Urothelium cell line (cell line): ENCODE data around the gene ING3.
"Not testable (repeated sequence)": the region's sequence is repeated elsewhere in the genome, so short reads cannot be mapped to it uniquely, and the experiment has no call there.

Experiments used
- DNase-seq: peaks from one replicate; pipeline ENCODE4 v3.0.0; 2011; ENCODE audit warnings: low spot score, mixed read lengths
- FAIRE-seq: peaks from 2 replicates; lab custom pipeline; 2011; peaks lifted over from hg19 to GRCh38; lab: Jason Lieb, UNC

ING3 gene

DNA sequence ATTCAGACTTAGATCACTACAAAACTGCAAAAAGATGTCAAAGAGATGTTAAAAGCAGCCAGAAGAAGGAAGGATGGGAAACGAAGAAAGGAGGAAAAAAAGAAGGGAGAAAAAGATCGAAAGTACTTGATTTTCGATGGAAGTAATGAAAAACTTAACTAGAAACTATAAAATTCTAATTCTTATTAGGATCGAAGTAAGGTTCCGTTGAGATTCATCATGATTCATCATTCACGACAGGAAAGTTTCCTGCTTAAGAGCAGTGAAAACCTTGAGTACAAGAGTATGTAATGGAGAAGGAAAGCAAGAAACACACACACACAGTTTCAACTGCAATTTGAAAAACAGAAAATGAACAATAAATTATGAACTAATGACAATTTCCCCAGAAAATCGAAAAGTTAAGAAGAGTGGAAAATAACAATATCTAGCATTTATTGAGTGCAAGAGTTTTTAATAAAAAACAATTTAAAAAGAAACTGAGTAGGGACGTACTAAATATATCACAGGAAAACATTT lies 1.1 kb upstream of the ING3 start:
- DNase-seq (no peak), FAIRE-seq (no peak)

DNA sequence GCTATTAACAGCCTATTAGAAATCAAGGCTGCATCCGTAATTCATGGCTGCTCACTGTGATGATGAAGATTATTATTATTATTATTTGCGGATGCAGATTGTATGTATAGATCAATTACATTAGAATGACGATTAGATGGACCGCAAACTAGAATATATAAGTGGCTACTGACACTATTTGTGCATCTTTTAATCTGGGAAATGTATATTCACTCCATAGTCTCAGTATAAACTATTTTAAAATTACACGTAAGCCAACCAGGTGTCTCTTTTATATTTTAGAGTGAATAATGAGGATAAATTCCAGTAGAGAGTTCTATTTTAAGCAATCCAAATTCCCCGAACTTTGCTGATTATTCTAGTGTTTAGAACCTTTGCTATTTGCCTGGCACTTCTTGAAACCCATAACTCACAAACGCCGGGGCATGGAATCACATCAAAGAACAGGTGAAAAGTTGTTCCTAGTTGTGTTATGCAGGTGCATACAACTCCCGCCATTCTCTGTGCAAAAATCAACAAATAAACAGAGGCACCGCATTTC lies 509 bp upstream of the ING3 start:
- FAIRE-seq (no peak), DNase-seq (no peak)

- DNase-seq (no peak), FAIRE-seq (no peak)
Measured at GRCh38 chr7:120951309-120951699, 727 bp downstream of the ING3 start.

DNA sequence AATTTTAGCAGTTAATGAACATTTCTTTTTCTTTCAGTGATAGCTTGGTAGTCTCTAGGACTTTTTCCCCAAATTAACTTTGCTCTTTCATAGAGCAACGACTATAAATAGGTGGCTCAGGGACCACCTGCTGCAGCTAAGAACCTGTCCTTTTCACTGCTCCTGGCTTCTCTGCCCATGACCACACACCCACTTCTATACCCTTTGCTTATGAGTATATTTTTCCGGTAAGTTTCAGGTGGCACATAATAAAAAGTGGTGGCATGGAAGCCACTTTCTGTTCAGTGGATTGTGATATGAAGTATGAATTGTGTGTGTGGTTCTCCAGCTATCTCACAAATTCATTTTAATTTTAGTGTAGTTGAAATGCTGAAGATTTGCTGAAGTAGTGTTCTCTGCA lies 1.2 kb downstream of the ING3 start:
- no peak for FAIRE-seq
- DNase-seq: no peak

- DNase-seq: no peak
- FAIRE-seq: no peak
Measured at GRCh38 chr7:120955577-120956149, 5.1 kb downstream of the ING3 start.

GRCh38 chr7:120959929-120960484 lies 9.4 kb downstream of the ING3 start:
- FAIRE-seq (no peak), DNase-seq (no peak)

- DNase-seq (no peak), FAIRE-seq (no peak)
Measured at GRCh38 chr7:120960714-120961113, 10.1 kb downstream of the ING3 start.

- FAIRE-seq (no peak), DNase-seq (no peak)
Measured at GRCh38 chr7:120961638-120962173, 11.1 kb downstream of the ING3 start.

GRCh38 chr7:120964088-120964487 lies 13.5 kb downstream of the ING3 start:
- FAIRE-seq: no peak
- DNase-seq: no peak

- DNase-seq: no peak
- no peak for FAIRE-seq
Measured at GRCh38 chr7:120966961-120967360, 16.4 kb downstream of the ING3 start.

- no peak for FAIRE-seq
- DNase-seq: no peak
Measured at GRCh38 chr7:120973849-120974248, 23.3 kb downstream of the ING3 start.

GRCh38 chr7:120979765-120980499 lies 29.4 kb downstream of the ING3 start:
- no peak for FAIRE-seq
- DNase-seq: no peak

- no peak for DNase-seq
Measured at GRCh38 chr7:120981117-120981516, 30.5 kb downstream of the ING3 start.

DNA sequence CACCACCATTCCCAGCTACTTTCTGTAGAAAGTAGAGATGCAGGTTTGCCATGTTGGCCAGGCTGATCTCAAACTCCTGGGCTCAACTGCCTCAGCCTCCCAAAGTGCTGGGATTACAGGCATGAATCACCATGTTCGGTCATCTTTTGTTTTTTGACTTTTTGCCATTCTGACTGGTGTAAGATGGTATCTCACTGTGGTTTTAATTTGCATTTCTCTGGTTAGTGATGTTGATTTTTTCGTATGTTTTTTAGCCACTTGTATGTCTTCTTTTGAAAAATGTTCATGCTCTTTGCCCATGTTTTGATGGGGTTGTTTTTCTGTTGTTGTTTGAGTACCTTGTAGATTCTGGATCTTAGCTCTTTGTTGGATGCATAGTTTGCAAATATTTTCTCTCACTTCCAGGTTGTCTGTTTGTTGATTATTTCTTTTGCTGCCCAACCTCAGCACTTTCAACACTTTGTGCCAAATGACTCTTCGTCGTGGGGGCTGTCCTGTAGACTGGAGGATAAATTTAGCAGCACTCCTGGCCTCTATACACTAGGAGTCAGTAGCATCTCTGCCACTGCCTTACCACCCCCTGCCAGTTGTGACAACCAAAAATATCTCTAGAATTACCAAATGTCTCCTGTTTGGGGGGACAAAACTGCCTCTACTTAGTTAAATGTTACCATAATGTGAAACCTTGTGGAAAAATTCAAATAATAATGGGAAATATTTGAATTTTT lies 31.5 kb downstream of the ING3 start:
- DNase-seq: no peak
- no peak for FAIRE-seq

More at GRCh38 chr7:120981117-120981516, 30.5 kb downstream of the ING3 start:
- no peak for FAIRE-seq

GRCh38 chr7:120983592-120983991 lies 33.0 kb downstream of the ING3 start:
- FAIRE-seq, DNase-seq: not testable (repeated sequence)

GRCh38 chr7:120984406-120984805 lies 33.8 kb downstream of the ING3 start:
- DNase-seq (no peak), FAIRE-seq (no peak)

- DNase-seq (no peak), FAIRE-seq (no peak)
Measured at GRCh38 chr7:120985130-120985758, 34.7 kb downstream of the ING3 start.

- DNase-seq (no peak), FAIRE-seq (no peak)
Measured at GRCh38 chr7:120985839-120986238, 35.3 kb downstream of the ING3 start.

DNA sequence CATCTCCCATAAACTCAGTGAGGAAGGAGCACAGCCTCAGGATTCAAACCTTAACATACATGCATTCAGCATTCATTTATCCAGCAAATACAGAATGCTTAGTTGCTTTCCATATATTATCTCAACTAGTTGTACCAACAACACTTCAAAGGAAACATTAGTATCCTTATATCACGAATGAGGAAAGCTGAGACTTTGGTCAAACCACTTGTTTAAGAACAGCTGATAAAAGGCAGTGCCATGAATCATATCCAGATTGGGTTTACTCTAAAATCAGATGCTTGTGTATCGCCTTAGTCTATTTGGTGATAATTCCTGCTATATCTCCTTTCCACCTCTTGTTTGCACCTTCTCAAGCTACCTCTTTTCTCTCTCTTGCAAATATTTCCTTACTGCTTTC lies 36.1 kb downstream of the ING3 start:
- FAIRE-seq: no peak

DNA sequence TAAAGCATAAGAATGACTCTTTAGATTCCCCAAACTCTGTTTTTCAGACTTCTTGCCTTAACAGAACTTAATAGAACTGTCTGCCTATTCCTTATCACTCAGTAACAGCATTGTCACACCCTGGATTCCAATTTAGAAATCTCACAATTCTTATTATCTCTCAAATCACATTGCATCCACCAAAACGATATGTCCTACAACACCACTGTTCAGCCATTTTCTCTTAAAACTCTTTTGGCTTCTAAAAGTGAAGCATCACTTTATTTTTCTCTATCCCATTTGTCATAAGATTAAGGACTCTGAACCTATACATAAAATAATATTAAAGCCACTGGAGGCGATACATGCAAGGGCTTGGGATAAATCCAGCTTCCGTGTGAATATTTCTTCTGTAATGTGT lies 36.7 kb downstream of the ING3 start:
- FAIRE-seq: no peak

More for the DNA sequence above, 36.1 kb downstream of the ING3 start:
- DNase-seq: no peak

More for the DNA sequence above, 36.7 kb downstream of the ING3 start:
- no peak for DNase-seq
